Left colon (tissue), 2 donors: ENCODE results near the gene ZNF106. TPM values are rescaled to one million over a fixed set of nuclear protein-coding genes. Genes with fewer than 3 reads are reported as not detected.

ENCODE experiments used
- ATAC-seq: fragments of 200-7000 bp; cut with Tn5 transposase; one replicate; pipeline ENCODE4 v1.9.1; 2020; ENCODE audit warnings: mild to moderate bottlenecking, moderate library complexity
- DNase-seq, 2 donors: peaks; one replicate each; pipeline ENCODE4 v3.0.0-alpha.2; 2020
- intact Hi-C, 2 donors: fragments of 100-400 bp; cut with DNase I in 1 of 2; cut with micrococcal nuclease in 1 of 2; formaldehyde crosslinking; loops; one replicate each; pipeline versions ENCODE4 v1.11.2 to v1.14.0; 2022; cut with DNase I, micrococcal nuclease
- total RNA-seq, 2 donors: library from RNA; stranded (reverse); fragmentation: NEBNext Ultra II Directional; extraction: Animal tissue kit (Norgen Biotek cat#: 25700); gene quantifications; one replicate each; pipeline ENCODE4 v1.2.1, GENCODE V29; 2021
- donor health status: DM: no; HTN: no; CAD: no.
- donor health status: DM: yes; HTN: yes; CAD: no.

The ZNF106 gene
- total RNA-seq, 2 donors from 2014 or later, result 32.8 to 48.6 TPM

- intact Hi-C loops, result no loop called here
- DNase-seq (no peak), ATAC-seq (no peak)
Measured at GRCh38 chr15:42419369-42419768, 71.6 kb downstream of the ZNF106 start.

- DNase-seq, result no peak
- intact Hi-C loops, result no loop called here
- no peak for ATAC-seq
Measured at GRCh38 chr15:42413920-42414319, 77.0 kb downstream of the ZNF106 start.

GRCh38 chr15:42411884-42412283 is 79.1 kb downstream of the ZNF106 start:
- intact Hi-C loops, result no loop called here
- ATAC-seq (no peak), DNase-seq (no peak)

- ATAC-seq (no peak), DNase-seq (no peak)
Measured at GRCh38 chr15:42409011-42409410, 81.9 kb downstream of the ZNF106 start.

GRCh38 chr15:42408178-42408577 is 82.8 kb downstream of the ZNF106 start:
- intact Hi-C loops, result no loop called here
- DNase-seq, result no peak
- ATAC-seq, result no peak

More at GRCh38 chr15:42409011-42409410, 81.9 kb downstream of the ZNF106 start:
- intact Hi-C loops, result no loop called here

- ATAC-seq (peak; percentile 34), DNase-seq (no peak)
- intact Hi-C loops, result no loop called here
Measured at GRCh38 chr15:42405863-42406482, 85.0 kb downstream of the ZNF106 start.

GRCh38 chr15:42404461-42405235 is 86.3 kb downstream of the ZNF106 start:
- intact Hi-C loops, result no loop called here
- DNase-seq, result no peak
- no peak for ATAC-seq

GRCh38 chr15:42403389-42403788 is 87.6 kb downstream of the ZNF106 start:
- intact Hi-C loops, result no loop called here
- DNase-seq (no peak), ATAC-seq (no peak)

GRCh38 chr15:42402455-42403205 is 88.3 kb downstream of the ZNF106 start:
- DNase-seq (no peak), ATAC-seq (no peak)
- intact Hi-C loops, result no loop called here

- DNase-seq (no peak), ATAC-seq (no peak)
- intact Hi-C loops, result no loop called here
Measured at GRCh38 chr15:42401544-42402454, 89.1 kb downstream of the ZNF106 start.

- DNase-seq, result peak in 1 of 2 donors; percentile 45
- ATAC-seq, result peak; percentile 75
- intact Hi-C loops, result no loop called here
Measured at GRCh38 chr15:42395838-42396237, 95.1 kb downstream of the ZNF106 start.

GRCh38 chr15:42394106-42394505 is 96.8 kb downstream of the ZNF106 start:
- intact Hi-C loops, result no loop called here
- no peak for ATAC-seq
- no peak for DNase-seq

- intact Hi-C loops, result no loop called here
- DNase-seq (peak; percentile 81 to 91), ATAC-seq (peak; percentile 85)
Measured at GRCh38 chr15:42392309-42393024, 98.5 kb downstream of the ZNF106 start.

GRCh38 chr15:42387603-42388002 is 103.3 kb downstream of the ZNF106 start:
- intact Hi-C loops, result no loop called here
- ATAC-seq (no peak), DNase-seq (no peak)

GRCh38 chr15:42385980-42386700 is 104.8 kb downstream of the ZNF106 start:
- DNase-seq, result no peak
- ATAC-seq, result peak; percentile 9
- intact Hi-C loops, result no loop called here

- ATAC-seq, result peak; percentile 89
- intact Hi-C loops, result no loop called here
- peak in 1 of 2 donors; percentile 48 for DNase-seq
Measured at GRCh38 chr15:42385206-42385979, 105.5 kb downstream of the ZNF106 start.

GRCh38 chr15:42384597-42384996 is 106.3 kb downstream of the ZNF106 start:
- DNase-seq (no peak), ATAC-seq (no peak)
- intact Hi-C loops, result no loop called here
